ENCODE measurements around the gene KCMF1. TPM values are rescaled to one million over a fixed set of nuclear protein-coding genes. Genes with fewer than 3 reads are reported as not detected.

Gene KCMF1
- total RNA-seq, 1 donor from 2014 or later, result 31.9 TPM

DNA sequence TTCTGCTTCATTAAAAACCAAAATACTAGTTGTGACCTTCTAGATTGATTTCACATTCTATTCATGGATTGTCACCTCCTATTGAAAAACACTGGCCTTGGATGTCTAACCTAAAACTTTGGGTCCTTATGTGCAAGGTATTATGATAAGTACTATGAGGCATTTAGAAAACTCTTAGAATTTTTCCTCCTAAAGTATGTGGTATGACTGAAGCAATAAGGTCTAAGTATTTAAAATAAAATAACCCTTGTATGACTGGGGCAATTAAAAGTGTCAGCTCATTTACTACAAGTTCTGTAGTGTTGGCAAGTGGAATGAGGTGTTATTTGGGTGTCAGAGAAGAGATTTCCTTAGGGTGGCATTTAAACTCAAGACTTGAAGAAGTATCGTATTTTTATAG is 15.1 kb downstream of the KCMF1 start:
- DNase-seq, result no peak

DNA sequence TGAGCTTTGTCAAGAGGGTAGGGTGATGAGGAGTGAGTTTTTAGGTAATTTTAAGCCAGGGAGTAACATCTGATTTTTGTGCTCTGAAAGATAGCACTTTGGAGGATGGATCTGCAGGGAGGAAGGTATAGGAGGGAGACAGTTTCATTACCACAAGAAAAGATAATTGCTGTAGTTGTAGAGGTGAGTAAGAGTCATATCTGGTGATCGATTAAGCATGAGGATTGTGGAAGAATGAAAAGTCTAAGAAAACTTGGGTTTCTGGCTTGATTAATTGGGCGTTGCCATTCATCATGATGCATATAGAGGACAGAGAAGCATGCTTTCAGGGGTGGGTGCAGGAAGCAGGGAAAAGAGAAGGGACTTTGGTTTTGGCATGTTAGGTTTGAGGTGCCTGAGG is 18.5 kb downstream of the KCMF1 start:
- DNase-seq, result no peak

GRCh38 chr2:84989927-84990326 is 19.0 kb downstream of the KCMF1 start:
- DNase-seq, result no peak

- no peak for DNase-seq
Measured at GRCh38 chr2:84991404-84992160, 20.6 kb downstream of the KCMF1 start.

- DNase-seq, result no peak
Measured at GRCh38 chr2:84995826-84996225, 24.9 kb downstream of the KCMF1 start.

GRCh38 chr2:84996909-84997308 is 25.9 kb downstream of the KCMF1 start:
- DNase-seq, result no peak

DNA sequence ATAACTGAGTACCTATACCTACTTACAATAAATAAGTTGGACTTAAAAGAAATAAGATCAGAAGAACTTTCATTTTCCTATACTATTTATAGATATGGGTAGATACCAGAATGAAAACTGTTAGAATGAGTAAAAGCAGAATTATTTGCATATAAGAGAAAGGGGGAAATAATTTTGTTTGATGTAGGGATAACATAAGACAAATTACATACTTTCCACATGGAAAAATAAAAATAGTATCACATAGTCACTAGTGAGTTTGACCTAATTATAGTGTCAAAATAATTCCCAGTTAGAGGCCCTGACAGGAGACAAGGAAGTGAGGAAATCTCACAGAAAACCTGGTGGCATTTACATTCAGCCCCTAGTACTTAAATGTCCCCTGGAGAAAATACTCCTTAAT is 28.6 kb downstream of the KCMF1 start:
- DNase-seq, result no peak

GRCh38 chr2:85001595-85001994 is 30.6 kb downstream of the KCMF1 start:
- no peak for DNase-seq

GRCh38 chr2:85002534-85002933 is 31.6 kb downstream of the KCMF1 start:
- DNase-seq, result no peak

DNA sequence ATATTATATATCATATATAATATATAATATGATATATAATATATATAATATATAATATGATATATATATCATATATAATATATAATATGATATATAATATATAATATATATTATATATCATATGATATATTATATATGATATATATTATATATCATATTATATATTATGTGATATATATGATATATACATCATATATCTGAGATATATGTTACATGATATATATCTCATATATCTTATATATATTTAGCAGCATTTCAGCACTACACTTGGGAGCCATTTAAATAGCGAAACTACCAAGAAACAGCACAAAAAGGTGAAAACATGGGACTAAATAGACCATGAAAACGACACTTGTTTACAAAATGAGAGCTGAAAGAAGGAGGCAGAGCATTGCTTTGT is 37.3 kb downstream of the KCMF1 start:
- DNase-seq, result no peak

GRCh38 chr2:85009019-85009618 is 38.2 kb downstream of the KCMF1 start:
- DNase-seq, result no peak

- DNase-seq, result no peak
Measured at GRCh38 chr2:85010404-85010803, 39.4 kb downstream of the KCMF1 start.

- no peak for DNase-seq
Measured at GRCh38 chr2:85011098-85011497, 40.1 kb downstream of the KCMF1 start.

GRCh38 chr2:85011747-85012146 is 40.8 kb downstream of the KCMF1 start:
- DNase-seq, result no peak

GRCh38 chr2:85012431-85012830 is 41.5 kb downstream of the KCMF1 start:
- no peak for DNase-seq

- DNase-seq, result no peak
Measured at GRCh38 chr2:85012855-85013254, 41.9 kb downstream of the KCMF1 start.

GRCh38 chr2:85015653-85016360 is 44.8 kb downstream of the KCMF1 start:
- DNase-seq, result no peak

GRCh38 chr2:85016446-85016845 is 45.5 kb downstream of the KCMF1 start:
- DNase-seq, result no peak

GRCh38 chr2:85017411-85018048 is 46.6 kb downstream of the KCMF1 start:
- DNase-seq, result no peak

- DNase-seq, result no peak
Measured at GRCh38 chr2:85018049-85018447, 47.1 kb downstream of the KCMF1 start.

DNA sequence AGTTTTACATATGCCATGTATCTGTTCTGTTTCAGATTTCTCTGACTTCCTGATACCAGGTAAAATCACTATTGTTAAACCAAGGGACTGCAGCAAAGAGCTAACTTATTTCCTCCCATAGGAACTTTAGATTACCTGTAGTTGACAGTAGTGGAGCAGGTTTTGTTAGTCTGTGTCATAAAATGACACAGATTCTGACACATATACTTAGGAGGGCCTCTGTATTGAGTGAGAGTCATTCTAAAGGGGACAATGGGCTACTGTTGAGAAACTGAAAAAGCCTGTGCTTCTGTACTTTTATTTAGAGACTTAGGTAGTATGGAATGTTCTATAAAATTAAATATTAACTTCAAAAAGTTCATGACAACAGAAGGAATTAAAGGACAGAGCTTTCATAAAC is 48.2 kb downstream of the KCMF1 start:
- no peak for DNase-seq

GRCh38 chr2:85022232-85022631 is 51.3 kb downstream of the KCMF1 start:
- no peak for DNase-seq
